Right lobe of liver (tissue), 4 donors: ENCODE data around the gene IGF2R.

ENCODE experiments used
- POLR2A ChIP-seq: fragments of 450-650 bp; IDR thresholded peaks from one replicate; pipeline ENCODE4 v1.6.1; 2017; ENCODE audit warnings: antibody characterized with exemption, mild to moderate bottlenecking
- TF ChIP-seq, protein P1 (sequence below), 4 donors: fragments of 200-600 bp in 3 of 4; fragments of 450-650 bp in 1 of 4; IDR thresholded peaks; one replicate each; pipeline versions ENCODE4 v1.5.1 to v1.8.0; 2016 to 2022; ENCODE audit warnings: antibody characterized with exemption in 4 of 4, mild to moderate bottlenecking in 2 of 4
- donor health status: DM: no; HTN: no; CAD: no.
- donor health status: DM: no; HTN: no; CAD: no.
- donor health status: DM: no; HTN: yes; CAD: no.

DNA sequence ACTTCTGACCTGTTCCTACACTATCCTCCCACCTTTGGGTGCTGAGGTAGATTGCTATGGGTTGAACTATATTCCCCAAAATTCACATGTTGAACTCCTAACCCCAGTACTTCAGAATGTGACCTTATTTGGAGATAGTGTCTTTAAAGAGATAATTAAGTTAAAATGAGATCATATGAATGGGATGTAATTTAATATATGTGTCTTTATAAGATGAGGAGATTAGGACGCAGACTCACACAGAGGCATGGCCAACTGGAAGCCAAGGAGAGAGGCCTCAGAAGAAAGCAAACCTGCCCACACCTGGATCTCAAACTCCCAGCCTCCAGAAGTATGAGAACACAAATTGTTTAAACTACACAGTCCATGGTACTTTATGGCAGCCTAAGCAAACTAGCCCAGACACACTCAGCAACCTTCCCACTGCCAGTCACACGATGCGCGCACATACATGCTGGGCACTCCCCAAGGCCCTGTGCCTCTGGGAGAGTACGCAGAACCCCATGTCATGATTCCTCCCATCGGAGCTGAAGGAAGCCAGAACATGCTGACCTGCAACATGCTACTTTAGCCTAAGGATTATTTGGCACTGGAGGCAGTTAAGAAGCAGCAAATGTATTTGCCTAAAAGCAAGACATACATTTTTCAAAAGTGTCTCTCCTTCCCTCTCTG is 143.9 kb downstream of the IGF2R start:
- TF ChIP-seq, protein P1, sequence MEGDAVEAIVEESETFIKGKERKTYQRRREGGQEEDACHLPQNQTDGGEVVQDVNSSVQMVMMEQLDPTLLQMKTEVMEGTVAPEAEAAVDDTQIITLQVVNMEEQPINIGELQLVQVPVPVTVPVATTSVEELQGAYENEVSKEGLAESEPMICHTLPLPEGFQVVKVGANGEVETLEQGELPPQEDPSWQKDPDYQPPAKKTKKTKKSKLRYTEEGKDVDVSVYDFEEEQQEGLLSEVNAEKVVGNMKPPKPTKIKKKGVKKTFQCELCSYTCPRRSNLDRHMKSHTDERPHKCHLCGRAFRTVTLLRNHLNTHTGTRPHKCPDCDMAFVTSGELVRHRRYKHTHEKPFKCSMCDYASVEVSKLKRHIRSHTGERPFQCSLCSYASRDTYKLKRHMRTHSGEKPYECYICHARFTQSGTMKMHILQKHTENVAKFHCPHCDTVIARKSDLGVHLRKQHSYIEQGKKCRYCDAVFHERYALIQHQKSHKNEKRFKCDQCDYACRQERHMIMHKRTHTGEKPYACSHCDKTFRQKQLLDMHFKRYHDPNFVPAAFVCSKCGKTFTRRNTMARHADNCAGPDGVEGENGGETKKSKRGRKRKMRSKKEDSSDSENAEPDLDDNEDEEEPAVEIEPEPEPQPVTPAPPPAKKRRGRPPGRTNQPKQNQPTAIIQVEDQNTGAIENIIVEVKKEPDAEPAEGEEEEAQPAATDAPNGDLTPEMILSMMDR (IDR thresholded peaks at IDR 0.05) = no peak
- no peak for TF ChIP-seq POLR2A
